ENCODE results near the gene FLVCR1. TPM values are rescaled to one million over a fixed set of nuclear protein-coding genes. Genes with fewer than 3 reads are reported as not detected.

Gene FLVCR1
- total RNA-seq, 4 donors from 2014 or later, result 3.2 to 7.2 (median 4.9) TPM

DNA sequence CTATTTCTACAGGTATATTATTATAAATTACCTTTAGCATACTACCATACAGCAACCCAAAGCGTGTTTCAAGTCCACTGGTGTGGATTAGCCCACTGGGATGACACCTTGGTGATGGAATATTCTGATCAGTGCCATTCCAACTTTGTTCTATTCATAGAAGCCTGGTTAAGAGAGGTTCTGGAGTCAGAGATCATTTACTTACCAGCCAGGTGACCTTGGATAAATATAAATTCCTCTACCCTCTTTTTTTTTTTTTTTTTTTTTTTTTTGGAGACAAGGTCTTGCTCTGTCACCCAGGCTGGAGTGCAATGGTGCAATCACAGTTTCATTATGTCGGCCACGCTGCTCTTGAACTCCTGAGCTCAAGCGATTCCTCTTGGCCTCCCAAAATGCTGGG is 10.5 kb upstream of the FLVCR1 start, which contains the start of gene SPATA45:
Gene SPATA45 (minus strand): TSS at position 101 of the 400 bp plus-strand sequence. CDS start 11,500 bp downstream, outside the sequence.
- TF ChIP-seq, protein P1, sequence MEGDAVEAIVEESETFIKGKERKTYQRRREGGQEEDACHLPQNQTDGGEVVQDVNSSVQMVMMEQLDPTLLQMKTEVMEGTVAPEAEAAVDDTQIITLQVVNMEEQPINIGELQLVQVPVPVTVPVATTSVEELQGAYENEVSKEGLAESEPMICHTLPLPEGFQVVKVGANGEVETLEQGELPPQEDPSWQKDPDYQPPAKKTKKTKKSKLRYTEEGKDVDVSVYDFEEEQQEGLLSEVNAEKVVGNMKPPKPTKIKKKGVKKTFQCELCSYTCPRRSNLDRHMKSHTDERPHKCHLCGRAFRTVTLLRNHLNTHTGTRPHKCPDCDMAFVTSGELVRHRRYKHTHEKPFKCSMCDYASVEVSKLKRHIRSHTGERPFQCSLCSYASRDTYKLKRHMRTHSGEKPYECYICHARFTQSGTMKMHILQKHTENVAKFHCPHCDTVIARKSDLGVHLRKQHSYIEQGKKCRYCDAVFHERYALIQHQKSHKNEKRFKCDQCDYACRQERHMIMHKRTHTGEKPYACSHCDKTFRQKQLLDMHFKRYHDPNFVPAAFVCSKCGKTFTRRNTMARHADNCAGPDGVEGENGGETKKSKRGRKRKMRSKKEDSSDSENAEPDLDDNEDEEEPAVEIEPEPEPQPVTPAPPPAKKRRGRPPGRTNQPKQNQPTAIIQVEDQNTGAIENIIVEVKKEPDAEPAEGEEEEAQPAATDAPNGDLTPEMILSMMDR (IDR thresholded peaks at IDR 0.05), result no peak
- DNase-seq (ENCODE audit: low spot score), result no peak
- ATAC-seq (ENCODE audit: low FRiP score), result no peak

DNA sequence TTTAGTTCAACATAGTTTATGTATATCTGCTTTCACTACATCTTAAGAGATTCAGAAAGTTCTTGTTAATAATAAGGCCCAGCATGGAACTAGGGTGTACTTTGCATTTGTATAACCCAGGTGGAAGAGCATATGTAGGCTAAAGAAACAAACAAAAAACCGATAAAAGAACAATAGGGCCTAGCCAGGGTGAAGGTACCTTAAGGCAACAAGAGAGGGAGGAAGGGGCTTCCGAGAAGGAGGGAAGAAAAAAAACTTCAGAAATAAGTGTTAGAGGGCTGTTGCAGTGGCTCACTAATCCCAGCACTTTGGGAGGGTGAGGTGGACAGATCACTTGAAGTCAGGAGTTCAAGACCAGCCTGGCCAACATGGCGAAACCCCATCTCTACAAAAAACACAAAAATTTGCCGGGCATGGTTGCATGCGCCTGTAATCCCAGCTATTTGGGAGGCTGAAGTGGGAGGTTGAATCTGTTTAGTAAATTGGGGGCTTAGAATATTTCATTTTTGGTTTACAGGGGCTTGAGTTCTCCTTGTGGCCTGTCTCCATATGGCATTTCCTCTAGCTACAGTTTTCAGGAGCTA is 5.9 kb upstream of the FLVCR1 start:
- no peak for ATAC-seq (ENCODE audit: low FRiP score)
- no peak for DNase-seq (ENCODE audit: low spot score)
- TF ChIP-seq, protein P1 (IDR thresholded peaks at IDR 0.05), result no peak

DNA sequence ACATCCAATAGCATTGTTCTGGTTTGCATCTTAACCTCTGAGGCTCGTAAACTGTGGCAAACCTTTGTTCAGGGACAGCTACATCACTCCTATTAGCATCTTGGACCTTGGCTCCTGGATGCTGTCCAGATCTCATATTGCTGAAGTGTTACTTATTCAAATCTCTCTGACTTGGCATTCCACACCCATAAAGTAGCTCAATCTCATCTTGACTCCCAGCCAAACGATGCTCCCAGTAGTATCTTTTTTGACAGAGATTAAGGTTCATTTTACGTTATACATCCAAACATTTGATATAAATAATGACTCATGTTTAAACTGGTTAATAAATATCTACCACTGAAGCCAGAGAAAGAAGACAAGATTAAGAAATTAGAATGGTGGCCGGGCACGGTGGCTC is 4.4 kb upstream of the FLVCR1 start:
- no peak for DNase-seq (ENCODE audit: low spot score)
- TF ChIP-seq, protein P1 (IDR thresholded peaks at IDR 0.05), result no peak
- ATAC-seq (ENCODE audit: low FRiP score), result no peak

DNA sequence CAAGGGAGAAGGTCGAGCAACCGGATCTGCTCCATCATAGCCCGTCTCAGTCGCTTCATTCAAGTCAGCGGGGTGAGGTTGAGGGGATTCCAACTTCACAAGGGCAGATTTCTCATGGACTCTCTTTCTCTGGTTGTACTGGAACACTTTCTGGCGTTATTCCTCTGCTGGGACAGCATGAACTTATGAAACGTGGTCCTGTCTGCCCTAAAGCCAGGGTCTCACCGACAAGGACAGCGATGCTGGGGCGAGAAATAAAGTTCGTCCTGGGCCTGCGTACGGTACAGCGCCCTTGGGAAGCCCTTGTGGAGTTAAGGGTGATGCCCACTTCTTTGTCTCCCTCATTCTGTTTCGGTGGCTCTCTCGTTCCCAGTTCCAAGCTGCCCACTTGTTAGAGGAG is 1.3 kb upstream of the FLVCR1 start:
- ATAC-seq (ENCODE audit: low FRiP score) (no peak), DNase-seq (ENCODE audit: low spot score) (no peak)
- TF ChIP-seq, protein P1 (IDR thresholded peaks at IDR 0.05), result no peak

DNA sequence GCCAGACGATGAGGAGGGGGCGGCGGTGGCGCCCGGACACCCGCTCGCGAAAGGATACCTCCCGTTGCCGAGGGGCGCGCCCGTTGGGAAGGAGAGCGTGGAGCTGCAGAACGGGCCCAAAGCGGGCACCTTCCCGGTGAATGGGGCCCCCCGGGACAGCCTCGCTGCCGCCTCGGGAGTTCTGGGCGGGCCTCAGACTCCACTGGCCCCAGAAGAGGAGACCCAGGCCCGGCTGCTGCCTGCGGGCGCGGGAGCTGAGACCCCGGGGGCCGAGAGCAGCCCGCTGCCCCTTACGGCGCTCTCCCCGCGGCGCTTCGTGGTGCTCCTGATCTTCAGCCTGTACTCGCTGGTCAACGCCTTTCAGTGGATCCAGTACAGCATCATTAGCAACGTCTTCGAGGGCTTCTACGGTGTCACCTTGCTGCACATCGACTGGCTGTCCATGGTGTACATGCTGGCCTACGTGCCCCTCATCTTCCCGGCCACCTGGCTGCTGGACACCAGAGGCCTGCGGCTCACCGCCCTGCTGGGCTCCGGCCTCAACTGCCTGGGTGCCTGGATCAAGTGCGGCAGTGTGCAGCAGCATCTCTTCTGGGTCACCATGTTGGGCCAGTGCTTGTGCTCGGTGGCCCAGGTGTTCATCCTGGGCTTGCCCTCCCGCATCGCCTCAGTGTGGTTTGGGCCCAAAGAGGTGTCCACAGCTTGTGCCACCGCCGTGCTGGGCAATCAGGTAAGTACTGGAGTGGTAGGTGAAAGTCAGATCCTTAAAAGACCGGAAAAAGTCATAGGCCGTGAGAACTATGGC is 588 bp downstream of the FLVCR1 start:
- peak; percentile 57 for ATAC-seq (ENCODE audit: low FRiP score)
- DNase-seq (ENCODE audit: low spot score), result no peak
- TF ChIP-seq, protein P1 (IDR thresholded peaks at IDR 0.05), result no peak

DNA sequence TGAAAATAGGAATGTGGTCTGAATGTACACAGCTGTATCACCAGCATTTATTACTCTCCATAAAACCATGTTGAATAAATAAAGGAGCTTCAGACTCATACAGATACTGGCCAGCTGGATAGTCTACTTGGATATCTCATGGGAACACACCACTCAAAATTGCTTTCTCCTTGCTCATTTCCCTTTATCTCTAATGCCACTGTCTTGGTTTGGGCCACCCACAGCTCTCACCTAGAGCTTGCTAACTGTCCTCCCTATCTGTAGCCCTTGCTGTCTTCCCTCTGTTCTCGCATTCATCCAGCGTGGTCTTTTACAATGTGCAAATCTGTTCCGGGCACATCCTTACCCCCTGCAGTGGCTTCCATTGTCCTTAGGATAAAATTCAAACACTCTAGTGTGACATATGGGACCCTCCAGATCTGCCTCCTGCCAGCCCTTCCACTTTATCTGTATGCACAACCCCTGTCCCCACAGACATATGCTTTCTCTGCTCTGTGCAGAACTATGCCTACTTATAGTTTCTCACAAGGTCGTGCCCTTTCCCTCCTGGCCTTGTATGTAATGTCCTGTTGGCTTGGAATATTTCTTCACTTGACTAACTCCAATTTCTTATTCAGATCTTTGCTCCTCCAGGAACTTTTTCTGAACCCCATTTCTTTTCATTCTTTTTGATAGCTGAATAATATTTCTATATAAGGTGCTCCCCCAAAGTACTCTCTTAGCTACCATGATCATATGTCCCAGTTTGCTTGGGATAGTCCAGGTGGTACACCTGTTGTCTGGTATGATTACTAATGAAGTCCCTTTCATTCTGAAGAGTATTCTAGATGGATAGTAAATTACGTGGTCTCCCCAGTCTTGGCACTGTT is 2.9 kb downstream of the FLVCR1 start:
- DNase-seq (ENCODE audit: low spot score) (no peak), ATAC-seq (ENCODE audit: low FRiP score) (no peak)
- TF ChIP-seq, protein P1 (IDR thresholded peaks at IDR 0.05), result no peak

Measured in omental fat pad (tissue), 4 donors.